HG02798 (cell line): Measurements from ENCODE around the gene INVS.

Experiments used
- ATAC-seq: cut with Tn5 transposase; IDR thresholded peaks from one replicate; pipeline ENCODE4 v1.9.1; 2021; ENCODE audit warnings: mild to moderate bottlenecking; ENCODE audit not compliant: unreplicated experiment, poor library complexity

Gene INVS

GRCh38 chr9:100170556-100170955 lies 71.5 kb downstream of the INVS start:
- ATAC-seq: no peak

- ATAC-seq: no peak
Measured at GRCh38 chr9:100186356-100186755, 87.3 kb downstream of the INVS start.

DNA sequence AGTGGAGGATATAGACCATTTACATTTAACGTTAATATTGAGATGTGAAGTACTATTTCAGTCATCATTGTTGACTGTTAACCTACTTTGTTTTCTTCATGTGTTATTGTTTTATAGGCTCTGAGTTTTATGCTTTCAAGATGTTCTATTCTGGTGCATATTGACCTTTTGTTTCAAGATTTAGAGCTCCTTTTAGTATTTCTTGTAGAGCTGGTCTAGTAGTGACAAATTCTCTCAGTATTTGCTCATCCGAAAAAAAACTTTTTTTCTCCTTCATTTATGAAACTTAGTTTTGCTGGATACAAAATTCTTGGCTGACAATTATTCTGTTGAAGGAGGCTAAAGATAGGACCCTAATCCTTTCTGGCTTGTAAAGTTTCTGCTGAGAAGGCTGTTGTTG lies 91.3 kb downstream of the INVS start:
- no peak for ATAC-seq

DNA sequence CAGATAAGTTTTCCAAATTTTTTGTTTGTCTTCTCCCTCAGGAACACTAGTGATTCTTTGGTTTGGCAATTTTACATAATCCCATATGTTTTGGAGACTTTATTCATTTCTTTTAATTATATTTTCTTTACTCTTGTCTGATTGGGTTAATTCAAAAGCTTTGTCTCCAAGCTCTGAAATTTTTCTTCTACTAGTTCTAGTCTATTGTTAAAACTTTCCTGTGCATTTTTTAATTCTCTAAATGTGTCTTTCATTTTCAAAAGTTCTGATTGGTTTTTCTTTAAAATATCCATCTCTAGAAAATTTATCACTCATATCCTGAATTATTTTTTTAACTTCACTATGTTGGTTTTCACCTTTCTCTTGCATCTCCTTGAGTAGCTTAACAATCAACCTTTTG lies 92.2 kb downstream of the INVS start:
- no peak for ATAC-seq

- no peak for ATAC-seq
Measured at GRCh38 chr9:100193078-100193477, 94.0 kb downstream of the INVS start.

DNA sequence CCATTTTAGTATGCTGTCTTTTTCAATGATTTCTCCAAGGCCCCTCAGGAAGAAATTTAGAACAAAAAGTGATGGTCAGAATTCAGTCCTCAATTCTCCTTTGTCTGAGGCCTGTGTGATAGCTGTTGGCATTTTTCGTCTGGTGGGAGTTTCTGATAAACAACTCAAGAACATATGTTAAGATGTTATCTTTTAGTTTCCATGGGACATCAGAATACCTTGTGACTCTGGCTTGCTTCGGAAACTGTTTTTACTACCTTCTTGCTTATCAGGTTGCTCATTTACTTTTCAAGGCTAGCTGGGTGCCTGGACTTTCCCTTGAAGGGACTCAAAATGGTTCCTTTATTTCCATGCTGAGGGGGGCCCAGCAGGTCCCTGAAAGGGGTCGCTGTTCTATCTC lies 97.2 kb downstream of the INVS start:
- no peak for ATAC-seq

DNA sequence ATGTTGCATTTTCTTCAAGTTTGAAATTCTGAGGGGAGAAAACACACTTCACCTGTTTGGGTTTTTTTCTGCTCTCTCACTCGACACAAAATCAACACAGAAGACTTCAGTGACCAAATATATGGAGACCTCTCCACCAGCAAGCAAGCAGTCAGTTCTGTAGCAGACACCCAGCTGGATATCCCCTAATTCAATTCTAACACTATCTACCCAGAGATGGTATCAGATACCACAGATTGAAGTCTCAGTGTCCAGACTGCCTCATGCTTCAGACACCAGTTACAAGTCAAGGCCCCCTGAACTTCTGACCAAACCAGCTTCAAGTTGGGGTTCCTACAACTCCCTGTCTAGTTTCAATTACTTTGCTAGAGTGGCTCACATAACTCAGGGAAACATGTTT lies 97.8 kb downstream of the INVS start:
- no peak for ATAC-seq

GRCh38 chr9:100197553-100197952 lies 98.5 kb downstream of the INVS start:
- no peak for ATAC-seq

DNA sequence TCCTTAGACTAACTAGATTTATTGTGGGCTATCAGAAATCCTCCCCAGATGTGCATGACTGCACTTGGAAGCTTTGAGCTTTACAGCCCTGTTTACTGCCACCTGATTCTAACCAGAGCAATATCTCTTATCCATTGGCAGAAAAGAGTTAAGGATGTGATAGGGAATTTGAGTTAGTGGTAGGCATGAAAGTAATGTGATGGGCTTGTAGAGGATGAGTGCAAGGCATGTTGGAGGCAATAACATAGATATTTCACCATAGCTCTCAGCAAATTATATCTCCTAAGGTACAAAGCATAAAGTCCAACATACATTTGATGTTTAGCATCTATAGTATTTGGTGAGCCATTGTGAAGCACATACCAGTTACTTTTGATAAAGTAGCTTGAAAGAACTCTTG lies 103.8 kb downstream of the INVS start:
- no peak for ATAC-seq

DNA sequence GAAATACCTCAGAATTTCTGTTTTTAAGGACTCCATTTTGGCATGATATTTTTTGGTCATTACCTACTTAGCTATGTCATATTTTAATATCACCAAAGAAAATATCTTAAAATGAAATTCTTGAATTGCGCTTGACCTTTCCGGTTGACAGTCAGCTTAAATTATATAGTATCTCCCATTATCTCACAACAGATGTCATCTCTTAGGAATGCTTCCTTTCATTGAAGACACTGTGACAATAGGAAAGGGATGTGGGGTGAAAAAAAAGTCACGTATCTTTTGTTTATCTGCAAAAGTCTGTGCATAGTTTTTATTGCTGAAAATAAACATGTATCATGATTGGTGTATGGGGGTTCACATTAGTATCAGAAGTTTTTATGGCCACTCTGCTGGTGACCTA lies 105.8 kb downstream of the INVS start:
- ATAC-seq: no peak

- ATAC-seq: no peak
Measured at GRCh38 chr9:100206899-100207298, 107.9 kb downstream of the INVS start.

DNA sequence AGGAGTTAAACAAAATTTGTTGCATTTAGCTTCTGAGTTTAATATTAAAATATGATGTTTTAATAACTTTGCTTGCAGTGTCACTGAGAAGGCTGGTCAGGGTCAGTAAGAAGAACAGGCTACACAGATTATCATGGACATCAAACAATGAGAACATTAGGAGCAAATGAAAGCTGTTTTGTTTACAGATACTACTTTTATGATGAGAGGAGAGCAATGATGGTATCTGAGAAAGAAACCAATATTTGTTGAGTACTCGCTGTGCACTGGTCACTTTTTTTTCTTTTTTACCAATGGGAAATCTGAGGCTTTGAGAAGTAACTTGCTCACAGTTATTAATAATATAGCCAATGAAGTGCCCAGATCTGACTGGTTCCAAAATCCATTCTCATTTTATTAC lies 109.6 kb downstream of the INVS start:
- no peak for ATAC-seq

DNA sequence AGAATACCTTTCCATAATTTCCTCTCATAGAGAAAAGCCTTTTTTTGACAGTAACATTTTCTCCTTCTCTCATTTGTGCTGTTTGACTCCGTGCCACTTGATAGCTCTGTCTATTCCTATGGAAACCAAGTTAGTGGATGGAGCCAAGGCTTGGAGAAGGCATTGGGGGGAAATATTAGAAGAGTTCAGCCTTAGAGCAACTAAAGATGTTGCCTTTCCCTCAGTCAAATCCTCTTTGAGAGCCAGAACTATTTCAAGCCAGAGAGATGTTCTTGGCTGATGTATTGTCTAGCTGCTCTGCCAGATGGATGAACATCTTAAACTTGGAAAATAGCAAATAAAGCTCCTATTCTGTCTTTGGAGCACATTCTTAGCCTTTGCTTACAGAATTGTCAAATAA lies 112.4 kb downstream of the INVS start:
- ATAC-seq: no peak

DNA sequence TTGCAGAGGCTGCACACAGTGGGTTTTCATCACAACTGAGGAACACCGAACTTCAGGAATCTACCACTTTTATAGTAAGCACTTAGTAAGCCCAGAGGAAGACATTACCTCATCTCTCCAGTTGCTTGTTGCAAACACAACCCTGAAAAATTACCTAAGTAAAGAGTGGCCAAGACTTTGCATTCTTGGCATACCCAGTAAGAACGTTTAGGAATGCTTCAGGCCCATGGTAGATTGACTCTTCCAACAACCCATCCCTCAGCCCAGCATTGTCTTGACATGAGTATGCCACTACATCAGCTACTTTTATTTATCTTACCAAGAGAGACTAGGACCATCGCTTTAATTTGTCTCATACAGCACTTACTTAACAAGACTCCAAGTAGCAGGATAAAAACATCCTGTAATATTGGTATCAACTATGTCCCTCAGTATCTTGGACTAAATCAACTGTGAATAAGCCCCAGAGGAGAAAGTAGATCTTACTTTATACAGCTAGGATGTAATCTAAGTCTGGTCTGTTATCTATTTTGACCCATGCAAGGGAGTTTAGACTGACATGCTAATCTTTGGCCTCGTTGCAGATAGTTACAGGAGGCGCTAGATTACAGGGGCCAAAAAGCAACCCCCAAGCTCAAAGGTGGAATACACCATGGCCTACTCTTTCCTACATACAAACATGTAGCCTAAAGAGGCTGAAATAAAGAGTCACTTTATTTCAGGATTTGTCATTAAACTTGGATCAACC lies 114.9 kb downstream of the INVS start:
- no peak for ATAC-seq

- peak; percentile 80 for ATAC-seq
Measured at GRCh38 chr9:100216178-100216787, 117.2 kb downstream of the INVS start.

DNA sequence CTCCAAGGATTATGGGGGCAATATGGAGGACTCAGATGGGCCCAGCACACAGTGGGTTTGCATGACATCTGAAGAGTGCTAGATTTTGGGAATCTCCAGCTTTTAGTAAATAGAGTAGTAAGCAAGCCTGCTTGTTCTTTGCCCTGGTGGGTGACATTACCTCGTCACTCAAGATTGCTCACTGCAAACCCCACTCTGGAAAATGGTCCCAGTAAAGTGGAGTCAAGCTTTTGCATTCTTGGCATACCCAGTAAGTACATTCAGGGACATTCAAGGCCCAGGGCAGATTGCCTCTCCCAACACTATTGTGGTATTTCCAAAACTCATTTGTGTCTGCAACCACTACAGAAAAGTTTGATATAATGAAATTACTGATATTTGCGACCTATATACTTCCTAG lies 118.5 kb downstream of the INVS start:
- no peak for ATAC-seq

GRCh38 chr9:100219347-100219746 lies 120.3 kb downstream of the INVS start:
- ATAC-seq: peak; percentile 39

DNA sequence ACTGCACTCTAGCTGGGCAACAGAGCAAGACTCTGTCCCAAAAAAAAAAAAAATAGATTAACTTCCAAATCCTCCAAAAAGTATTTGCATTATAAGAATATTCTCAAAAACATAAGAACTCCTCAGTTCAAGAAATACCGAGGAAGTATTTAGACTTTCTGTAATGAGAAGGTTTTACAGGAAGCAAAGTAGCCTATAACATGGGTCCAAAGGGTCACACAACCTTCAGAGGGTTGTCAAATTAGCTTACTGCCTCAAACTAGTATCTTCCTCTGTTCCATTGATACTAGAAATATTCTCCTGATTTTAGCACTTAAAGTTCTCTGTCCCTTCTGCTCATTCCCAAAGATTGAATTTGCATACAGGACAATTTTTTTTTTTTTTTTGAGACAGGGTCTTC lies 121.9 kb downstream of the INVS start:
- ATAC-seq: no peak

DNA sequence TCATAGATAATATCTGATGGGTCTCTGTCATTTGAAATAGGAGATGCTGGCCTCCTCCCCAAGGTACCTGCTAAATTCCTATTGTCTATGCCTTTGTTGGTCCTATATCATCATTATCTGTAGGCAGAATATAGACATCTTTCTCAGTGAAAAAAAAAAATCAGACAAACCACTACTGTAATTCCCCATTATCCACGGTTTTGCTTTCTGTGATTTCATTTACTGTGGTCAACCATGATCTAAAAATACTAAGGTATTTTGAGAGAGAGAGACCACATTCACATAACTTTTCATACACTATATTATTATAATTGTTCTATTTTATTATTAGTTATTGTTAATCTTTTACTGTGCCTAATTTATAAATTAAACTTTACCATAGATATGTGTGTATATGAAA lies 122.5 kb downstream of the INVS start:
- ATAC-seq: no peak

DNA sequence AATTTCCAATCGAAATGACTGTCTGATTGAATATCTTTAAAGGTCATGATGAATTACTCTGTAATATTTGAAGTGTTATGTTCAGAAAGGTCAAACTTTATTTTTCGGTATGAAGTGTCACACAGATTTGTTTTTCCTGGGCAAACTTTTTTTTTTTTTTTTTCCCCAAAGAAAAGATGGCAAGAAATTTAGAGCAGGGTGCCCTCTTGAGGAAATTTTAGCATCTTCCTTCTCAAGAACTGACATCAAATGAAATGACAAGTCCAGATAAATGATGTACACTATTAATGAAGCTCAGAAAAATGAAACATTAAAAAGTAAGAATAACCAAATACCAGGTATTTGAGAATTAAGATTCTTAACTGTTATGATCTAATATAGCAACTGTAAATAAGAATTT lies 123.6 kb downstream of the INVS start:
- no peak for ATAC-seq

- no peak for ATAC-seq
Measured at GRCh38 chr9:100227636-100228035, 128.6 kb downstream of the INVS start.

DNA sequence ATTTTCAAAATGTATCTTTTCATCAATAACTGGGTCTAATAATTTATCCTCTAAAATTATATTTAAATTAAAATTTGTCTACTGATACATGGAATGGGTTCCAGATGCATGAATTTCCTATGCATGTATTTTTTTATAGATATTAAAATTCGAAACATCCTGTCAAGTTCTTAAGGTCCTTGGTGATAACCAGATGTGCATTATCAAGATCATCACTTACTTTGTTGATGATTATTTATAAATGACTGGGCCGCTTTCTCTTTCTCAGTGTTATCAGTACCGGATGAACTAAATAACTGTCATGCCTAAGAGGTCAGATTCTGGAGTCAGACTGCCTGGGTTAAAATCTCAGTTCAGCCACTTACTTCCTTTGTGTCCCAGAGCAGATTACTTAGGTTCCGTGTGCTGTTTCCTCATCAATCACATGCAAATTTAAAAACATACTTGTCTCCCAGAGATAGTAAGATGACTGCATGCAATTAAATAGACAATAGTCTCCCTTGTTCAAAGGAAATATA lies 129.4 kb downstream of the INVS start:
- ATAC-seq: no peak
